GM19035 (cell line): ENCODE data around the gene SYNM.
A peak's percentile ranks its signal among the peaks of the same experiment; 100 is the strongest.
"Not testable (repeated sequence)": the region's sequence is repeated elsewhere in the genome, so short reads cannot be mapped to it uniquely, and the experiment has no call there.

Experiments used
- ATAC-seq: cut with Tn5 transposase; IDR thresholded peaks from one replicate; pipeline ENCODE4 v1.9.1; 2021; ENCODE audit not compliant: unreplicated experiment

SYNM gene

GRCh38 chr15:99103279-99103678 is 1.6 kb upstream of the SYNM start:
- ATAC-seq = no peak

DNA sequence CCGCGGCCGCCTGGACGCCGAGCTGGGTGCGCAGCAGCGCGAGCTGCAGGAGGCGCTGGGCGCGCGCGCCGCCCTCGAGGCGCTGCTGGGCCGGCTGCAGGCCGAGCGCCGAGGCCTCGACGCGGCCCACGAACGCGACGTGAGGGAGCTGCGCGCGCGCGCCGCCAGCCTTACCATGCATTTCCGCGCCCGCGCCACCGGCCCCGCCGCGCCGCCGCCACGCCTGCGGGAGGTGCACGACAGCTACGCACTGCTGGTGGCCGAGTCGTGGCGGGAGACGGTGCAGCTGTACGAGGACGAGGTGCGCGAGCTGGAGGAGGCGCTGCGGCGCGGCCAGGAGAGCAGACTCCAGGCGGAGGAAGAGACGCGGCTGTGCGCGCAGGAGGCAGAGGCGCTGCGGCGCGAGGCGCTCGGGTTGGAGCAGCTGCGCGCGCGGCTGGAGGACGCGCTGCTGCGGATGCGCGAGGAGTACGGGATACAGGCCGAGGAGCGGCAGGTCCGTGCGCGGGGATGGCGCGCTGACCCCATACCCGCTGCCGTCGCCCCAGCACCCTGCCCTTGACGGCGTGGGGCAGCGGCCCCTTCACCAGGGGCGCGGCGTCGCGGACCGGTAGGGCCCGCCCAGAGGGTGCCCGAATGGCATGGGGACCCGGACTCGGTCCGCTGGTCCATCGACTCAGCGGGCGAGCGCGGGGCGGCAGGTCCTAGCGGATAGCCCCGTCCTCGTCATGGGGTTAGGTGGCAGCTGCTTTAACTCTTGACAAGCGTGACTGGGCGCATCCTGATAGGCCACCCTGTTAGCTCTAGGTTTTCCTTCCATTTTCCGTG is 848 bp downstream of the SYNM start:
- ATAC-seq = peak; percentile 32

DNA sequence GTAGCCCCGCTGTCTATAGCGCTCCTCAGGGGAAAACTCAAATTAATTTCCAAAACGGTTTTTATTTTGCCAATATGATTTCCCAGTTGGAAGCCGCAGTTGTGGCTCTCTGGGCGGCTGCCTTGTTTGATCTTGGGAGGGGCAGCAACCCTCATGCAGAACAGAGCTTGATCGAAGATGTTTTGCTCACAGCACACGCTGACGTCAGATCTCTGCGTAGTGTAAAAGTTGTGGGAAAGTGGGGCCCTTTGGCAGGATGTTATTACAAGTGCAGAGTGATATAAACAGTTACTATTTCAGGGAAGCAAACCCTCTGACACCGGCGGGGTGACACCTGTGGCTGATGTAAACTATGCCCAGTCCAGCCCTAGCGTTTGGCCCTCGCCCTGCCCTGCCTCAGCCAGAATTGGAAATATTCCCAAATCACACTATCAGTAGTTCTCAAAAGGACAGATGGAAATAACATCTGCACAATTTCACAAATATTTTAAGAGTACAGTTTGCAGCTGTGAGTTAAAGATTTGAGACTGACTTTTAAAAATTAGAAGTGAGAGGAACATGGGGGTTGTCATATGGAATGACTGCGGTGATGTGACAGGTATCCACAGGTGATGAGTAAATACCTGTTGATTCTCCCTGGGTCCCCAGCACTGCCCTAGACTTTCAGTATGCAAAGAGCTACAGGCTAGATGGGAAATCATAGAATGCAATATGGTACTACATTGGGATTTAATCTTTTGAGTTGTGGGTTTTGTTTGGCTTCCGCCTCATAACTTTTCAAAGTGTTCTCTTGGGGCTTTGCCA is 1.7 kb downstream of the SYNM start:
- ATAC-seq = no peak

DNA sequence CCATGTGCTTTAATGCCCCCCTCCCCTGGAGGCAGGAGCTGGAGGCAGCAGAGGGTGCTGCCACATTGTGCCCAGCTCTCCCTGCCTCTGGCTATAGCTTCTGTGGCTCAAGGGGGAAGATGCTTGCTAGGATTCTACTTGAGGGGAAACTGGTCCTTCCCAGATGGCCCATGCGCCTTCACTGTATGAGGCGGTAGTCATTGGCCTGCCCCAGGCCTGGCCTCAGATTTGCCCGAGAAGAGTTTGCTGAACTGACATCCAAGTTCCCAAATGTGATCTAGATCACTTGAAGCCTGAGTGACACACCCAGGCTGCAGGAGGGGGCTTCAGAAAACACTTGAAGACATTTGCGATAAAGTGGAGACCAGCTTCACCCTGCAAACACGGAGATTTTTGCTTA is 4.1 kb downstream of the SYNM start:
- ATAC-seq = no peak

DNA sequence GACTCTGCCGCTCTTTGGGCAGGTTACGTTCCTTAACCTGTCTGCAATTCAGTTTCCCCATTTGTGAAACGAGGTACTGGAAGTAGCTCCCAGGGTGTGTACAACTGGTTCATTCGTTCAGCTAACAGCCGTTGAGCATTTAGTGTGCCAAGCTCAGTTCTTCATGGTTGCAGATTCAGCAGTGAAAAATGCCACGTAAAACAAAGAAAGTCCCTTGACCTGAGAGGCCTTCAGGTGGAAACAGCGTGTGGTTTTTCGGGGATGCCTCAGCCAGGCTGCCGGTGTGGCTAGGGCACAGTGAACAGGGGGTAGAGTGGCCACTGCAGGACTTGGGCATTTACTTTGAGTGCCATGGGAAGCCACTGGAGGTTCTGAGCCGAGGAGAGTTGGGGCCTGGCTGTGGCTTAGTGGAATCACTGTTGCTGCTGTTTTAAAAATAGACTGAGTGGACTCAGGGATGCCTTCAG is 4.7 kb downstream of the SYNM start:
- no peak for ATAC-seq

DNA sequence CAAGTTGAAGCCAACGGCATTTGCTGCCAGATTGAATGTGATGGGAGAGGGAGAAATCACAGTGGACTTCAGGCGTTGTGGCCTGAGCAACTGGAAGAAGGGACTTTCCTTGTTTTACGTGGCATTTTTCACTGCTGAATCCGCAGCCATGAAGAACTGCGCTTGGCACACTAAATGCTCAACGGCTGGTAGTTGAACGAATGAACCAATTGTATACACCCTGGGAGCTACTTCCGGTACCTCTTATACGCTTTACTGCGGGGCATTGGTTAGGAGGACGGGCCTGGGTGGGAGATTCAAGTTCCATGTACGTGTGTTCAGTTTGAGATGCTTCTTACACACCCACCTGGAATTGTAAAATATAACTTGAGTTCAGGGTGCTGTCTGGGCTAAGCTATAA is 5.2 kb downstream of the SYNM start:
- no peak for ATAC-seq

DNA sequence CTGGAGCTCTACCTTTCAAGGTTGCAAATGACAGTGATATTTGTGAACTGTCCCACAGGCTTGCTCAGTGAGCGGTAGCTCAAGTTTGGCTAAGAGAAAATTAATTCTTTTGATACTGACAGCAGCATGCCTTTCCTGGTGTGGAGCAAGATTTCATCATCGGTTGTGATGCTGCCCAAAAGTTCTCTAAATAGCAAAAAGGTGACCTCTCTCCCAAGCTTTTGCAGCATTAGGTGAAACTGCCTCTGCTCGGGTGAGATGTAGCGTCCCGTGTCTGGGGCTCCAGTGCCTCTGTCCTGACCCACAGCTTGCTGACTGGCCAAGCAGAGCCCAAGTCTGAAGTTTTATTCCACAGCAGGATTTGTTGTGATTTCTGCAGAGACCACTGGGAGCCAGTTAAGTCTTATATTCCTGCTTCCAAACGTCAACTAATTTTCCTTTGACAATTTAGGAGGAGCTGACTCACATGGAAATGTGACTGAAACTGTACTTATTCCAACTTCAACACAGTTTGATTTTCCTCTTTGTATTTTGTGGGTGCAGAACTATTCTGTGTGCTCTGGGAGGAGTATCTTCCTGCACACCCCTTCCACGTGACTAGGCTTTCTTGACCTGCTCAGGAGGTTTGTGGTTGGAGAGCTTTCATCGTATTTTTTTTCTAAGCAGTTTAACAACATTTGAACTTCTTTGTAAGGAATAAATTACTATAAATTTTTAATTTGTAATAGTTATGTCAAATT is 5.9 kb downstream of the SYNM start:
- ATAC-seq = no peak

DNA sequence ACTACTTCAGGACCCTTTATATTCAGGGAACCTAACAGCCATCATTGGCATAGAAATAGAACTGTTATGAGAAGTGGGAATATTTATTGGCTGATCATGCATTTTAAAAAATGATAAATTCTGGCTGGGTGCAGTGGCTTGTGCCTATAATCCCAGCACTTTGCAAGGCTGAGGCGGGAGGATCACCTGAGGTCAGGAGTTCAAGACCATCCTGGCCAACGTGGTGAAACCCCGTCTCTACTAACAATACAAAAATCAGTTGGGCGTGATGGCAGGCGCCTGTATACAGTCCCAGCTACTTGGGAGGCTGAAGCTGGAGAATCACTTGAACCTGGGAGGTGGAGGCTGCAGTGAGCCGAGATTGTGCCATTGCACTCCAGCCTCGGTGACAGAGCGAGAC is 6.8 kb downstream of the SYNM start:
- not testable (repeated sequence) for ATAC-seq

- no peak for ATAC-seq
Observed at GRCh38 chr15:99113547-99114271, 8.8 kb downstream of the SYNM start.

DNA sequence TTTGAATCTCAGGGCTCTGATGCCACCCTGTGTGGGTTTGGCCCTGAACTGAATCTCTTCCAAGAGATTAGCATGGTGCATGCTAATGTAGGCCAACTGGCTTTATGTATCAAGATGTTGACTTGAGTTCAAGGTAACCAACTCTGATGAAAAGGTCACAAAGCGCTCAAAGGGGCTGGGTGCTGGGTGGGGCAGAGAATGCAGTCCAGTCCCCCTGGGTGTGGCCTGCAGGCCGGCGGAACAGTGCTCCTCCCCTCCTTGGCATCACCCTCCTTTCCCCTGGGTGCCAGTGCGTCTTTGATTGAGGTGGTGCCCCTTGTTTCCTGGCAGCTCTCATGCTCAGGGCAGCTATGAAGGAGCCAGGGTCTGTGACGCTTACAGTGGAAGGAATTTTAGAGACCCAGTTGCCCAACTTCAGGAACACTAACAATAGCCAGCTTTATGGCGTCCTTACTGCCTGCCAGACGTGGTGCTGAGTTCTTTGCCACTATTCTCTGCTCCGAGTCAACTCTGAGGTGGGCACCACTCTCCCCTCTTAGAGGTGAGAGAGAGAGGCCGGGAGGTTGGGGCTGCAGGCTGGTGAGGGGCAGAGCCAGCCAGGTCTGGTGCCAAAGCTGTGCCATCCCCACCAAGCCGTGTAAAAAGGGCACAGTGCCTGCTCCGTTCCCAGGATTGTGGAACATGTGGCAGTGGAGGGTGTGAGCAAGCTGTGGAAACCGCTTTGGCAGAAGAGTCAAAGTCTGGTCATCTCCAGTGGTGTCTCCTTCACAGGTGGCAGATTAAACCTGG is 9.8 kb downstream of the SYNM start:
- no peak for ATAC-seq

DNA sequence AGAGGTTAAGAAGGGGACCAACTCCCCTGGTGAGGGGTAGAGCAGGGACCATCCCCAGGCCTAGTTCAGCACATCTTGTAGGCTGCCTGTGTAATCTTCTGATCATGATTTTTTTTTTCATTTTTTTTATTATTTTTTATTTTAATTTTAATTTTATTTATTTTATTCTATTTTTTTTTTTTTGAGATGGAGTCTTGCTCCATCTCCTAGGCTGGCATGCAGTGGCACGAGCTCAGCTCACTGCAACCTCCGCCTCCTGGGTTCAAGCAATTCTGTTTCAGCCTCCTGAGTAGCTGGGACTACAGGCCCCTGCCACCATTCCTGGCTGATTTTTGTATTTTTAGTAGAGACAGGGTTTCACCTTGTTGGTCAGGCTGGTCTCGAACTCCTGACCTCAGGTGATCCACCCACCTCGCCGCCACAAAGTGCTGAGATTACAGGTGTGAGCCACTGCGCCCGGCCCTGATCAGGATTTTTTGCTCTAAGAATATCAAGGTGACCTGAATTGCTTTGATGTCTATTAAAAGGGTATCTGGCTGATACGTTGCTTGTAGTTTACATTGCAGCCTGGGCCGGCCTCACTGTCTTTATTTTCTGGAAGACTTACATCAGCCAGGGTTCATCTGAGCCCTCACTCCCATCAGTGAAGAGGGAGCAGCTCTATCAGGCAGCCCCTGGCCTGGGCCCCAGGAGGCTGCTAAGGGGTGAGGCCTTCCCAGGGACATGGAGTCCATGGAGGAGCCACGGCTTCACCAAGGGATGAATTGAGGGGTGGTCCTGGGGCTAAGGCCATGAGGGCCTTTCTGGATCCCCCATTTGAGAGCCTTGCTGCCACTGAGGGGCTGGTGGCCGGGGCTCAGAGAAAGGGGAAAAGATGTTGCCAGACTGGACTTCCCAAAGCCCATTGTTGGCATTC is 10.7 kb downstream of the SYNM start:
- ATAC-seq = no peak

DNA sequence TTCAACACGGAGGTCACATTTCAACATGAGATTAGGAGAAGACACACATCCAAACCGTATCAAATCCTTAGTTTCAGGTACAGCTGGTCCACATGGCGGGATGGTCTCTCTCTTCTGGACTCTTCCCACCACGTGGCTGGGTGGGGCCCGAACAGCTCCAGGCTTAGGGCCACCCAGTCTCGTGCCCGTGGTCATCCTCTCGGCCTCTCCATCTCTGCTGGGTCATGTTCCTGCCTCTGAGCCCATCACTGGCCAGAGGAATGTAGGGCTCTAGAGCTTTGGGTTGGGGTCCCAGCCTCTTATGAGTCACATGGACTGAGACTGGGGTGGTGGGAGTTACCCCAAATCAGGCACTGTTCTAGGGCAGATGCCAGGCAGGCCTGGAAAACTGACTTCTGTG is 12.2 kb downstream of the SYNM start:
- ATAC-seq = no peak

DNA sequence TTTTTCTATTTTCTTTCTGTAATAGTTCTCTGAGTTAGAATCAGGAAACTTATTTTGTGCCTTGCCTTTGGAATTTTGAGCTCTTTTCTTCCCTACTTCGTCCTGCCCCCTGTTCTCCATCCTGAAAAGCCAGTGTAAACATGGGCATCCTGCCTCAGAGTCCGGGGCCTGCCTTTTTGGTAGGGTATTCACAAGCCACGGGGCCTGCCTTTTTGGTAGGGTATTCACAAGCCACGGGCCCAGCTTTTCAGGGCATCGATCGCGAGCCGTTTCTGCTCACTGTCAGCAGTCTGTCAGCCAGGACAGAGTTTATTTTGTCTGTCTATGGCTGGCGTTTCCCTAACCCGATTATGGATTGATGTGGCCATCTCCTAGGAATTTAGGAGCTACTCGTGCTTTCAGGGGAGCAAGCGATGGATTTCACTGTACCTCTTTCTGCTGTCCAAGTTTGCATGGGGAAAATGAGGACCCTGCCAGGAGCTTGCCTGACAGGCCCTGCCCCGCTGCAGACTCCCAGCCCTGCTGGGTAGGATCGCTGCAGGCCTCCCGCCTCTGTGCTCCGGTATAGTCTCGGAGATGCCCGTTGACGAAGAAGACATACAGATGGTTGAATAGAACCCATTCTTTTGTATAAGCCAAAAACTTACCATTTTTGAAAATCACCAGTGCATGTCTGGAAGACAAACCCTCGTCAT is 12.8 kb downstream of the SYNM start:
- no peak for ATAC-seq

DNA sequence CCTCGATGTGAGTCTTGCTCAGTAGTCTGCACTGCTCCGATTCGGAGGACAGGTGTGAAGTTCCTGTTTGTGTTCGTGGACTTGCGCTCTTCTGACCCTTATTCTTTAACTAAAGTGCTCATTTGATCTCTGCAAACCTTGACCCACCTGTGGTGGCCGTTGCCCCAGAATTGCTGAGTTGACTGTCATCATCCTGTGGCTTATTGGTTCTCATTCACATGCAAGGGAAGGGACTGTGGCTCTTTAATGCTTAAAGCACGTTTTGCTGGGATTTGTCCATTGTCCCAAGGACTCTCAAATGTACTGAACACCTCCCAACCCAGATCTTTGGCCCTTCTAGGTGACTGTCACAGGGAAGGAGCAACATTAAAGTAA is 13.4 kb downstream of the SYNM start:
- ATAC-seq = no peak

DNA sequence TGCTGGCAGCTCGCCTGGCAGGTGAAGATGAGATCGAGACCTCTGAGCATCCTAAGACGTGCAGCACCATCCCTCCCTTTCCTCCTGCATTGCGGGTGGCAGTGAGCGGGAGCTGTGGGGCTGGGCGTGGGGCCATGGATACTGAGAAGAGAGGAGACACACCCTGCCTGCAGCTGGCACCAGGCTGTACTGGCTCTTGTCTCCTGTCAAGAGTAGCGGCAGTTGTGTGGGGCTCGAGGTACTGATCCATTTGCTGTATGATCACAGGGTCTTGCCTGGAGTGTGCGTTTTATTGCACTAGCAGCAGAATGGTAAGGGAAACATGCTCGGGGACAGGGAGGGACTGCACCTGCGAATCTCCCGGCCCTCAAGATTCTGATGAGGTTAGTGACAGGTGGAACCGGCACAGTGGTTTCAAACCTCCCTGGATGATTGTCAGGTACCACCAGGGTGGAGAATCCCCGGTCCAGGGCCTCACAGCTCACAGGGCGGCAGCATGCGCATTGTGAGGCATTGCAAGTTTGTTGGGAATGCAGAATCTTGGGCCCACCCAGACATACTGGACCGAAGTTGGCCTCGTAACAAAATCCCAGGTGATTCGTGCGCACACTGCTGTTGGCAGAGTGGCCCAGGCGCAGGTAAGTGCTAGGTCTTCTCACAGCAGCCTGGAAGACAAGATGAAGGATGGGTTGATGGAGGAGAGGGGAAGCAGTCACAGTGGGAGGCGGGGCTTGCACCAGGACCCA is 14.1 kb downstream of the SYNM start:
- no peak for ATAC-seq

DNA sequence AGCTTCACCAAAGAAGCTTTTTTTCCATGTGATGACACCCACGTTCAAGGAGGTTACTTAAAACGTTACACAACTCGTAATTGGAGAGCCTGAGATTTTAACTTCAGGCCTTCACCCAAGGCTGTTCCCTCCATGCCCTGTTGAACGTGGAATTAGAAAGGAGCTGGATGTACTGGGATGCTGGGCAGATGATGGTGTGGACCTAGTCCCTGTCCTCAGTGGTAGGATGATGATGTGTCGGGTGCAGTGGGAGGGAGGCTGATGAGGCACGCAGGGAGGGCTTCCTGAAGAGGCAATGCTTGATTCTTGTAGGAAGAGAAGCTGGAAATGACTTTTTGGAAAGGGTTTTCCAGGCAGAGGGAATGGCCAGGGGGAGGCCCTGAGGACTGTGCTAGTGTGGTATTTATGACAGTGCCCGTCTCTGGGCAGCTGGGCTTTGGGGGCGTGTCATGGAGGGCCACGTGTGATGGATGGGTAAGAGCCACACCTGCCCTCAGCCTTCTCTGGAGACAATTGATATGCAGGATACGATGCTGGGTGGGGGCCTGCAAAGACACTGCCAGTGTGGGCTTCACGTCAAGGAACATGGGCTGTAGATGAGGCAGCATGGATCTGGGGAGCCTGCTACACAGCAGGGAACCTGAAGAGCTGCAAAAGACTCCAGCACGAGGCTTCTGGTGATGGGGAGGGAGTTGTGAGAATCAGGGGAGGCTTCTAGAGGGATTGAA is 15.3 kb downstream of the SYNM start:
- ATAC-seq = no peak

DNA sequence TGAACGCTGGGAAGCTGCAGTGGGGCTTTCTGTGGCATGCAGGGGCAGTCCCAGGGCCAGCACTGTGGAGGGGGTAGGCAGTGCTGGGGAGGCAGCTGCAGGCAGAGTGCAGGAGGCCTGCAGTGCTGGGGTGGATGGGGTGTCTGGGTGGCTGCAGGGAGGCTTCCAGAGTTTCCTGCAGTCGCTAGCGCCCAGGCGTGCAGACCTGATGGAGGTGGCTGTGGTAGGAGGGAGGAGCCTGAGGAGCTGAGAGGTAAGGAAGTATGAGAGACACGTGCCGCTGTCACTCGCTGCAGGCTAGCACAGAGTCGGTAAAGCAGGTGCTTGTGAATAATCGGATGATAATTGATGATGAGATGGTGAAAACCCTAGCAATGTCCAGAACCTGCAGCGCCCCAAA is 16.3 kb downstream of the SYNM start:
- ATAC-seq = no peak
